Lung (tissue), 12 donors: ENCODE data around the gene FAXDC2. TPM values are rescaled to one million over a fixed set of nuclear protein-coding genes. Genes with fewer than 3 reads are reported as not detected.
A peak's percentile ranks its signal among the peaks of the same experiment; 100 is the strongest.

Experiments
- ATAC-seq: fragments of 200-7000 bp; cut with Tn5 transposase; one replicate; pipeline ENCODE4 v1.9.1; 2020; ENCODE audit warnings: moderate number of reproducible peaks; ENCODE audit not compliant: insufficient read depth, low FRiP score
- DNase-seq, 3 donors: peaks; one replicate each; pipeline ENCODE4 v3.0.0-alpha.2; 2013 to 2017
- H3K27ac ChIP-seq, 2 donors: one replicate each; pipeline ENCODE4 v1.5.1; 2013; ENCODE audit warnings: mild to moderate bottlenecking in 2 of 2, moderate library complexity in 2 of 2, control low read depth in 1 of 2, inconsistent platforms in 1 of 2, low read depth in 1 of 2, low read length in 1 of 2
- H3K27me3 ChIP-seq, 3 donors: one replicate each; pipeline ENCODE4 v1.5.1; 2013; ENCODE audit warnings: low read length in 2 of 3; ENCODE audit not compliant: control insufficient read depth in 3 of 3, insufficient read depth in 3 of 3
- H3K36me3 ChIP-seq, 4 donors: one replicate each; pipeline ENCODE4 v1.5.1; 2013; ENCODE audit warnings: low read length in 4 of 4, mild to moderate bottlenecking in 1 of 4, moderate library complexity in 1 of 4; ENCODE audit not compliant: control insufficient read depth in 4 of 4, insufficient read depth in 4 of 4
- H3K4me1 ChIP-seq, 5 donors: one replicate each; pipeline ENCODE4 v1.5.1; 2013; ENCODE audit warnings: low read length in 5 of 5, mild to moderate bottlenecking in 2 of 5, moderate library complexity in 1 of 5; ENCODE audit not compliant: control insufficient read depth in 5 of 5, insufficient read depth in 5 of 5
- H3K4me3 ChIP-seq: one replicate; pipeline ENCODE4 v1.5.1; 2013; ENCODE audit warnings: mild to moderate bottlenecking, control low read depth, moderate library complexity
- H3K9ac ChIP-seq, 2 donors: one replicate each; pipeline ENCODE4 v1.5.1; 2013; ENCODE audit warnings: low read length in 2 of 2, control low read depth in 1 of 2; ENCODE audit not compliant: insufficient read depth in 1 of 2
- H3K9me3 ChIP-seq, 4 donors: one replicate each; pipeline ENCODE4 v1.5.1; 2013; ENCODE audit warnings: low read length in 3 of 4, mild to moderate bottlenecking in 1 of 4, moderate library complexity in 1 of 4; ENCODE audit not compliant: control insufficient read depth in 4 of 4, insufficient read depth in 3 of 4
- WGBS, 2 donors: extraction: QIAGEN DNeasy Blood & Tissue Kit; methylation state at CpG; one replicate each; pipeline ENCODE4 v1.1.7; 2013; 5-methylcytosine and 5-hydroxymethylcytosine counted together
- polyA plus RNA-seq, 2 donors: library from polyadenylated mRNA; stranded (reverse); fragments of 200-250 nt; gene quantifications; one replicate each; pipeline ENCODE4 v1.2.1, GENCODE V29; 2013
- total RNA-seq, 2 donors: library from RNA; depleted of rRNA in 1 of 2; stranded (reverse); fragments of >200 nt in 1 of 2; gene quantifications; one replicate each; pipeline ENCODE4 v1.2.1, GENCODE V29; 2014 to 2021
- TF ChIP-seq, protein P1 (sequence below): IDR thresholded peaks from 2 replicates; pipeline ENCODE4 v1.5.1; 2012; ENCODE audit warnings: mild to moderate bottlenecking; ENCODE audit errors: control extremely low read depth, extremely low read depth
- donor health status: control.
- donor health status: control.
- donor health status: Bipolar disorder and iron deficiency.
- donor health status: healthy.
- donor health status: DM: yes; HTN: yes; CAD: no.

FAXDC2 gene
- total and polyA plus RNA-seq, 4 donors = 11.1 to 37.5 (median 17.1) TPM

DNA sequence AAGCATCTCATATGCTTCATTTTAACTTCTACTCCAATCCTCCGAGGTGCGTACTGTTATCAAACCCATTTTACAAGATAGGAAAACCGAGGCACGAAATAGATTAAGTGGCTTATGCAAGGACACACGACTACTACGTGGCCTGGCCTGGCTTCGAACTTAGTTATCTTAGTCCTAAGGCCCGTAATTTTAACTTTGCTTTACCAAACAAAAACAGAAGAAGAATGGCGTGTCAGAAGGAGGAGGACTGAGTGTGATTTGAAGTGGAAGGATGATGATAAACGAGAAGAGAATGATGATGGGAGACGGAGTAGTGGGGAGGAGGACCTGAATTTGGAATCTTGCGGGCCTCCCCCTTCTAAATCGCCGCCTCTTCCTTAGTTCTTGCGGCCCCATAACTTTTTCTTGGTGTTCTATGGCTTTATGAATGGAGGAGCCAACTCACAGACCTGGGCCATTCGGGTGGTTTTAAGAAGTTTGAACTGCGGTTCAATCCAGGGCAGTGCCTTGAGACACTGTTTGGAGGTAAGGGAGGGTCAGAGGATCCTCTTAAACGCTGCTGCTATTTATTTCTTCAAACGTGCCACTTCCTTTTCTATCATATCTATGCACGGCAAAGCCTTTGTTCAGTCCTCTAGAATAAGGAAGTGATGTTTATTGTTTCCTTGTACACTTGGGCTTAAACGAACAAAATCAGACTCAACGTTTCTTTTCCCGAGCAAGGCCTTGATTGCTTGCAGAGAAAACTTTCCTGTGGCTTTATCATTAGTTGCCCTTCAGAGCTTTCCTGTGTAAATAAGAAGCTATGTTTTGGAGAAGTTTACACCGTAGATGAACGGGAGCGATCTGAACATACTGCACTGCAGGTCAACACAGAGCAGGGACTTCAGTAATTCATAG, 8.8 kb upstream of the FAXDC2 start:
- WGBS, 2 donors = 0 to 1% methylated on average over 26 of the region's 26 CpGs
- Histone ChIP-seq H3K9me3 (no peaks in the 10 kb centered on the region), H3K9ac (peak overlapping the region; percentile 79 to 95), H3K27ac (peak overlapping the region; percentile 99 to 100), H3K4me1 (peaks cover 0 to 31% (median 8%) of the 10 kb centered on the region in 5 donors), H3K4me3 (peak overlapping the region; percentile 89), H3K27me3 (no peaks in the 10 kb centered on the region), H3K36me3 (peaks cover 2 to 9% (median 8%) of the 10 kb centered on the region in 4 donors)
- TF ChIP-seq, protein P1, sequence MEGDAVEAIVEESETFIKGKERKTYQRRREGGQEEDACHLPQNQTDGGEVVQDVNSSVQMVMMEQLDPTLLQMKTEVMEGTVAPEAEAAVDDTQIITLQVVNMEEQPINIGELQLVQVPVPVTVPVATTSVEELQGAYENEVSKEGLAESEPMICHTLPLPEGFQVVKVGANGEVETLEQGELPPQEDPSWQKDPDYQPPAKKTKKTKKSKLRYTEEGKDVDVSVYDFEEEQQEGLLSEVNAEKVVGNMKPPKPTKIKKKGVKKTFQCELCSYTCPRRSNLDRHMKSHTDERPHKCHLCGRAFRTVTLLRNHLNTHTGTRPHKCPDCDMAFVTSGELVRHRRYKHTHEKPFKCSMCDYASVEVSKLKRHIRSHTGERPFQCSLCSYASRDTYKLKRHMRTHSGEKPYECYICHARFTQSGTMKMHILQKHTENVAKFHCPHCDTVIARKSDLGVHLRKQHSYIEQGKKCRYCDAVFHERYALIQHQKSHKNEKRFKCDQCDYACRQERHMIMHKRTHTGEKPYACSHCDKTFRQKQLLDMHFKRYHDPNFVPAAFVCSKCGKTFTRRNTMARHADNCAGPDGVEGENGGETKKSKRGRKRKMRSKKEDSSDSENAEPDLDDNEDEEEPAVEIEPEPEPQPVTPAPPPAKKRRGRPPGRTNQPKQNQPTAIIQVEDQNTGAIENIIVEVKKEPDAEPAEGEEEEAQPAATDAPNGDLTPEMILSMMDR = no peak
- ATAC-seq (no peak), DNase-seq (peak in 2 of 3 donors; percentile 51 to 54)

DNA sequence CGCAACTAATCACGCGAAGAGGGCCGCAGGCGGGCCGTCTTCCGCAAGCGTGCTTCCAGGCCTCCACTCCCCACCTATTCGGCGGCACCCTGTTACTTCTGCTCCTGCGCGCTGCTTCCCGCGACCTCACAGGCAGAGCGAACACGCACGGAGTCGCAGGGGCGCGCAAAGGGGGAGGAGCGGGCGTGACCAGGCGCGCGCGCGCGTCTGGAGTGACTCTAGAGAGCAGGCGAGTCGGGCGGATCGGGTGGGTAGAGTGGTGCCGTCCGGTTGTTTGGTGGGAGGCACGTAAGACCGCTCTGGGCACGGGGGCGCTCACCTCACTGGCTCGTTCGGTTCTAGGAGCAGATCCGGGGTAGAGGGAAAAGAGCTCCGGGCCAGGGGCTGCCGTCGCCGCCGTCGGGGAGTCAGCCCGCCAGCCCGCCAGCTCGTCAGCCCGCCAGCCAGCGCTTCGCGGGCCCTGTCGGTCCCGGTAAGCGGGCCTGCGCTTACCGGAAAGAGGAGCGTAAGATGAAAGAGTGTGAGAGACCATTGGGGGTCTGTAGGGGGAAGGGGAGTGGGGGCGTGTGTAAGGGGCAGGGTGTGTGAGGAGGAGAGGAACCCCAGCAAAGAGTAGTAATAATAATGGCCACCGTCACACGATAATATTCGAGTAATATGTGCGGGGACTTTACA, 8.0 kb upstream of the FAXDC2 start, which contains the start of gene CNOT8:
Gene CNOT8 (plus strand): TSS at position 331 of the 675 bp plus-strand sequence. CDS start 4,652 bp downstream, outside the sequence.
- H3K9ac ChIP-seq = peak within 1 kb of the TSS; percentile 79 to 95
- H3K36me3 ChIP-seq = peaks cover 2 to 6% (median 4%) of the 10 kb centered on the region in 4 donors
- TF ChIP-seq, protein P1 = no peak
- H3K4me3 ChIP-seq = peak within 1 kb of the TSS; percentile 89
- DNase-seq (peak; percentile 99), ATAC-seq (peak; percentile 93)
- no peaks in the 10 kb centered on the region for H3K27me3 ChIP-seq
- H3K27ac ChIP-seq = peak within 1 kb of the TSS; percentile 99 to 100
- H3K4me1 ChIP-seq = peaks cover 0 to 31% (median 8%) of the 10 kb centered on the region in 5 donors
- no peaks in the 10 kb centered on the region for H3K9me3 ChIP-seq
- WGBS, 2 donors = 0% methylated on average over 65 of the region's 65 CpGs

DNA sequence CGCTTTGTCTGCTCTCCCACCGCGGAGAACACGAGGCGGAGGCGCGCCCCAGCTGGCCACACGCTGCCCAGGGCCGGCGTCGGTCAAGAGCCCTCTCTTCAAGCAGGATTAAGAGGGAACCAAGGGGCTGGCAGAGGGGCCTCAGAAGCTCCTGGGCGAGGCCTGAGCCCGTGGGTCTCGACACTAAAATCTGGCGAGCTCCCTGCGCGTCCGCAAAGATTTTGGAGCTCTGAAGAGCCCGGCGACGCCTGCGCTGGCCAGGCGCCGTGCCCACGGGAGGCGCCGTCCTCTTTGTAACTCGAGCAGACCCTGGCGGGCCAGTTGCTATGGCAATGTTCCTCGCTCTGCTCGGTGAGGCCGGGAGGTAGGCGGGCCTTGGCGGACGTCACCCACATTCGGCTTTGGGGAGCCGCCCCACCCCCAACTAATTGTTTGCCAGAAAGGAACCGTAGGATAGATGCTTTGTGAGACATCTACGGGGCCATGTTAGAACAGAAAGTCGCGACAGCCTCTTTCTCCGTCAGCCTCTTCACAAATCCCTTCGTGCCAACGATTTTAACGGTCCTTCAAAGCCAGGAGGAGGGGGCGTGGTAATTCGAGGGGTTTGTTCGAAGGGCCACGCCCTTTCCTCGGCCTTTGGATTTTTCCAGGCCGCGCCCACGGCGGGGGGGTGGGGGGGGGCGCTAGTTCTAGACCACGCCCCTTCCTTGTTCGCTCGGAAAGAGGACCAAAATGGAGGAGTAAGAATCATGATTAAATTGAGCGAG, 7.3 kb upstream of the FAXDC2 start:
- Histone ChIP-seq H3K36me3 (no peaks in the 10 kb centered on the region), H3K4me1 (peaks cover 0 to 31% (median 8%) of the 10 kb centered on the region in 5 donors), H3K27me3 (no peaks in the 10 kb centered on the region), H3K9me3 (no peaks in the 10 kb centered on the region), H3K27ac (peak overlapping the region; percentile 99 to 100), H3K4me3 (peak overlapping the region; percentile 74), H3K9ac (peak overlapping the region; percentile 79 to 91)
- DNase-seq = peak; percentile 98 to 99 (median 99)
- peak; percentile 82 for ATAC-seq
- 0% methylated on average over 56 to 58 of the region's 59 CpGs for WGBS, 2 donors
- TF ChIP-seq, protein P1 = no peak
